HEK293 (cell line): Measurements from ENCODE around the gene PMEL.

ENCODE experiments used
- KLF9 ChIP-seq: fragments of 450-650 bp; formaldehyde crosslinking; IDR thresholded peaks from 2 replicates; pipeline ENCODE4 v1.5.1; 2016; ENCODE audit warnings: missing biosample characterization, missing genetic modification characterization, low read depth
- PBX3 ChIP-seq: sonication (generic); formaldehyde crosslinking; IDR thresholded peaks from 2 replicates; pipeline ENCODE4 v1.8.1; 2022; ENCODE audit warnings: mild to moderate bottlenecking, moderate library complexity, missing genetic modification reagents
- ZNF184 ChIP-seq: fragments of 450-650 bp; IDR thresholded peaks from 2 replicates; pipeline ENCODE4 v1.5.1; 2018; ENCODE audit warnings: missing biosample characterization, mild to moderate bottlenecking, missing genetic modification characterization
- TF ChIP-seq, protein P1 (sequence below): fragments of 450-650 bp; formaldehyde crosslinking; IDR thresholded peaks from 2 replicates; pipeline ENCODE4 v1.5.1; 2016; ENCODE audit warnings: missing biosample characterization, missing genetic modification characterization

DNA sequence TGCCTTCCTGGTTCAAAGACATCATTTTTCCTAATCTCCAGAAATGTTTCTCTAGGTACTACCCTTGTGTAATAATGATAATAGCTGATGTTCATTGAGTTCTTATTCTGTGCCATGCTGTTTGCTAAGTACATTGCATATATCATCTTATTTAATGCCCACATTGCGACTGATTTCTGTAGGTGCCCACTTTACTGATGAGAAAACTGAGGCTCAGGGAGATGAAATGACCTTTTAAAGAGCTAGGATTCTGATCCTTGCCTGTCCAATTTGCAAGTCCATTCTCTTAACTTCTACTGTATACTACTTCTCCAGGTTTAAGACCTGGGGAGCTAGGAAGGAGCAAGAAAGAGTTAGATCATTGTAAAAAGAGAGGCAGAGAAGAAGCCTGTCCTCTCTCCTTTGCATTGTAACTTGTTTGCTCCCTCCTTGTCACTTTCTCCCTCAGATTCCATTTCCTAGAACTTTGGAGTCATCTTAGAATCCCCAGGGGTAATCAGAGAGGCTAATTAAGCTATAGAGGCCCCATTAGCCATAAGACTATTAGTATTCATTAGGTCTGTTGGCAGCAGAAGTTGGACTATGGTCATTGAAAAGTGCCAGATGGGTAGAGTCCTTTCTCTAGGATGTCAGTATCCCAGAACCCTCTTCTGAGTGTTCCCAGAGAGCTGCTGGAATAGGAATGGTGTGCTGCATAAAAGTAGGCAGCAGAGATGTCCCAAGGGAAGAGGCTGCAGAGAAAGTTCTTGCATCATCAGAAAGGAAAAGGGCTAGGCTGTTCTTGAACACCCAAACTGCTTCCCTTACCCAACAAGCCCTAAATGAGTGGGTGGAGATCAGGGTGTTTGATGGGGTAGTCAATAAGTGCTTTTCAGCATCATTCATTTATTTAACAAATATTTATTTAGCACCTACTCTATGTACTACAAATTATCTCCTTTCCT, 31.8 kb downstream of the PMEL start:
- TF ChIP-seq PBX3 (CRISPR knock-in tag) = no peak
- TF ChIP-seq, protein P1, sequence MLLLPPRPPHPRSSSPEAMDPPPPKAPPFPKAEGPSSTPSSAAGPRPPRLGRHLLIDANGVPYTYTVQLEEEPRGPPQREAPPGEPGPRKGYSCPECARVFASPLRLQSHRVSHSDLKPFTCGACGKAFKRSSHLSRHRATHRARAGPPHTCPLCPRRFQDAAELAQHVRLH (tag by site-specific recombination) = no peak
- no peak for TF ChIP-seq KLF9 (tag by site-specific recombination)
- no peak for TF ChIP-seq ZNF184 (tag by site-specific recombination)
